Colonic mucosa (tissue), 4 donors: ENCODE data around the gene LHFPL4. TPM values are rescaled to one million over a fixed set of nuclear protein-coding genes. Genes with fewer than 3 reads are reported as not detected.
"Not testable (repeated sequence)": the region's sequence is repeated elsewhere in the genome, so short reads cannot be mapped to it uniquely, and the experiment has no call there.

Experiments
- DNase-seq: peaks from one replicate; pipeline ENCODE4 v3.0.0-alpha.2; 2020
- H3K27ac ChIP-seq: fragments of 200-600 bp; one replicate; pipeline ENCODE4 v1.8.0; 2021
- H3K27me3 ChIP-seq: fragments of 200-600 bp; one replicate; pipeline ENCODE4 v1.8.0; 2021
- H3K36me3 ChIP-seq: fragments of 200-600 bp; one replicate; pipeline ENCODE4 v1.8.0; 2021
- H3K4me1 ChIP-seq: fragments of 200-600 bp; one replicate; pipeline ENCODE4 v1.8.0; 2021; ENCODE audit warnings: mild to moderate bottlenecking
- H3K4me3 ChIP-seq: fragments of 200-600 bp; one replicate; pipeline ENCODE4 v1.8.0; 2021
- H3K9ac ChIP-seq, 2 donors: one replicate each; pipeline ENCODE4 v1.7.0; 2013; ENCODE audit warnings: control low read depth in 2 of 2, low read depth in 2 of 2, low read length in 2 of 2
- H3K9me3 ChIP-seq: fragments of 200-600 bp; one replicate; pipeline ENCODE4 v1.8.0; 2021
- CTCF ChIP-seq: fragments of 200-600 bp; IDR thresholded peaks from one replicate; pipeline ENCODE4 v1.8.0; 2022; ENCODE audit warnings: antibody characterized with exemption, mild to moderate bottlenecking
- intact Hi-C: fragments of 100-400 bp; cut with DNase I; formaldehyde crosslinking; loops from one replicate; pipeline ENCODE4 v1.14.1; 2022
- total RNA-seq, 2 donors: library from RNA; stranded (reverse); fragmentation: NEBNext Ultra II Directional in 1 of 2; extraction: Animal tissue kit (Norgen Biotek cat#: 25700) in 1 of 2; gene quantifications; one replicate each; pipeline ENCODE4 v1.2.1, GENCODE V29; 2021
- donor health status: healthy.
- donor health status: DM: no; HTN: no; CAD: no.
- donor health status: DM: no; HTN: no; CAD: no.

Gene LHFPL4
- total RNA-seq, 2 donors from 2014 or later = 0.05 to 1.2 TPM

GRCh38 chr3:9581742-9582141 lies 28.1 kb upstream of the LHFPL4 start:
- Histone ChIP-seq H3K27me3 (no peaks in the 10 kb centered on the region), H3K9me3 (no peaks in the 10 kb centered on the region), H3K9ac (no peak overlapping the region), H3K27ac (no peak overlapping the region), H3K36me3 (no peaks in the 10 kb centered on the region), H3K4me3 (no peak overlapping the region), H3K4me1 (no peaks in the 10 kb centered on the region)
- intact Hi-C loops = no loop called here
- TF ChIP-seq CTCF = no peak
- DNase-seq = no peak

DNA sequence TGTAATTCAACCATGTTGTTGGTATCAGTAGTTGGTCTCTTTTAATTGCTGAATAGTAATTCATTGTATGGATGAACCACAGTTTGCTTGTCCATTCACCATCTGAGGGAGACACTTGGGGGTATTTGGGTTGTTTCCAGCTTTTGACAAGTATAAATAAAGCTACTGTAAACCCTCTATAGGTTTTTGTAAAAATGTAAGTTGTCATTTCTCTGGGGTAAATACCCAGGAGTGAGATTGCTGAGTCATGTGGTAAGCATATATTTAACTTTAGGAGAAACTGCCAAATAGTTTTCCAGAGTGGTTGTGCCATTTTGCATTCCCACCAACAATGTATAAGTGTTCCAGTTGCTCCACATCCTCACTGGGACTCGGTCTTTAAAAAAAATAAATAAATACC lies 15.4 kb upstream of the LHFPL4 start:
- Histone ChIP-seq H3K4me3 (no peak overlapping the region), H3K9me3 (no peaks in the 10 kb centered on the region), H3K4me1 (no peaks in the 10 kb centered on the region), H3K27me3 (no peaks in the 10 kb centered on the region), H3K27ac (no peak overlapping the region), H3K9ac (no peak overlapping the region), H3K36me3 (no peaks in the 10 kb centered on the region)
- DNase-seq = no peak
- intact Hi-C loops = no loop called here
- no peak for TF ChIP-seq CTCF

GRCh38 chr3:9565316-9565715 lies 11.7 kb upstream of the LHFPL4 start:
- intact Hi-C loops = no loop called here
- Histone ChIP-seq H3K27me3 (no peaks in the 10 kb centered on the region), H3K9ac (no peak overlapping the region), H3K4me3 (no peak overlapping the region), H3K36me3 (no peaks in the 10 kb centered on the region), H3K27ac (no peak overlapping the region), H3K9me3 (no peaks in the 10 kb centered on the region), H3K4me1 (no peaks in the 10 kb centered on the region)
- no peak for DNase-seq
- TF ChIP-seq CTCF = no peak

DNA sequence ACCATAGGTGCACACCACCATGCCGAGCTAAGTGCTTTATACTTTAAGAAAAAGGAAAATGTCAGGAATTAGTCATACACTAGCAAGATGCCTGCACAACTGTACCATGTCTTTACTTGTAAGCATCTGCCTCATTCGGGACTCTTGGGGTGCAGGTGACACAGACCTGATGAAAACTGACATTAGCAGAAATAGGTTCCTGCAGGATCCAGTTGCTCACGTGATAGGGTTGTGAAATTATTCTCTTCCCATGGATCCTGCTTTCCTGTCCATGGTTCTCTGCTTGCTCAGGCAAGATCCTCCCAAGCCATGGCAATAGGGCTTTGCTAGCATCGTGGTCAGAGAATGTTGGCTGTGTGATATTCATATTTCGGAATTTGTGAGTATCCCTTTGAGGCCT lies 10.2 kb upstream of the LHFPL4 start:
- Histone ChIP-seq H3K36me3 (no peaks in the 10 kb centered on the region), H3K9ac (no peak overlapping the region), H3K4me3 (no peak overlapping the region), H3K9me3 (no peaks in the 10 kb centered on the region), H3K27me3 (no peaks in the 10 kb centered on the region), H3K27ac (no peak overlapping the region), H3K4me1 (no peaks in the 10 kb centered on the region)
- intact Hi-C loops = no loop called here
- no peak for TF ChIP-seq CTCF
- no peak for DNase-seq

DNA sequence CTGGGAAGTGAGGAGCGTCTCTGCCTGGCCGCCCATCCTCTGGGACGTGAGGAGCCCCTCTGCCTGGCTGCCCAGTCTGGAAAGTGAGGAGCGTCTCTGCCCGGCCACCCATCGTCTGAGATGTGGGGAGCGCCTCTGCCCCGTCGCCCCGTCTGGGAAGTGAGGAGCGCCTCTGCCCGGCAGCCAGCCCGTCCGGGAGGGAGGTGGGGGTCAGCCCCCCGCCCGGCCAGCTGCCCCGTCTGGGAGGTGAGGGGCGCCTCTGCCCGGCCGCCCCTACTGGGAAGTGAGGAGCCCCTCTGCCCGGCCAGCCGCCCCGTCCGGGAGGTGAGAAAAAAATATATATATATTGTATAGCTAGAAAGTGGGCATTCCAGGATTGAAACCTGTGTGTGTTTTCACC lies 6.4 kb upstream of the LHFPL4 start:
- H3K9ac ChIP-seq, H3K27ac ChIP-seq, DNase-seq, H3K4me3 ChIP-seq, H3K9me3 ChIP-seq, H3K27me3 ChIP-seq, H3K4me1 ChIP-seq, intact Hi-C loops, H3K36me3 ChIP-seq: not testable (repeated sequence)

DNA sequence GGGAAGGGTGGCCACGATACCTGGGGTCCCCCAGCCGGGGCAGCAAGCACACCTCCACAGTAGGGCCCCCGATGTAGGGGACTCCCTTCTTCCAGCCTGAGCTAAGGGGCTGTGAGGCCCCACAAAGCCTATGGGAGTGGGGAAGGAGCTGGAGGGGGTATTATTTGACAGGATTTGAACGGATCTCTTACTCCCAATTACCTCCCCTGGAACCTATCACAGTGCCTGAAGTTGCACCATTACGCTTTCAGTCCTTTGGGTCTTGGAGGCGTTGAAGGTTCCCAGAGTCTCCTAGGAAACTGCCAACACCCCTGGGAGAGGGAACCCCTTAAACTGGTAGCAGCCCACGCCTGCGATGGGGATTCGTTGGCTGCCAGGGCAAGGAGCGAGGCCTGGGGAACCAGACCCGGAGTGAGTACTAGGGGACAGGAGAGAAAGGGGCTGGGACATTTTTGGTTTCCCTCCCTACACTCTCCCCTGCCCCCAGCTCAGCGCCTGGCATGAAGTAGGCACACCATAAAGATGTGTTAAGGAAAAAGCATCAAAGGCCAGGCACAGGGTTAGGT lies 409 bp upstream of the LHFPL4 start:
- no peak for DNase-seq
- H3K4me3 ChIP-seq = no peak overlapping the region
- peaks cover 11% of the 10 kb centered on the region for H3K27me3 ChIP-seq
- intact Hi-C loops = no loop called here
- H3K27ac ChIP-seq = no peak overlapping the region
- no peaks in the 10 kb centered on the region for H3K9me3 ChIP-seq
- no peaks in the 10 kb centered on the region for H3K4me1 ChIP-seq
- H3K36me3 ChIP-seq = no peaks in the 10 kb centered on the region
- TF ChIP-seq CTCF = no peak
- H3K9ac ChIP-seq = no peak overlapping the region
